ENCODE data around the gene ALDH3B1. TPM values are rescaled to one million over a fixed set of nuclear protein-coding genes. Genes with fewer than 3 reads are reported as not detected.

The ALDH3B1 gene
- total and polyA plus RNA-seq, 9 of the 15 experiments (the other 6 are each of a cell fraction or from before 2014, with no cell fraction given) = 0.01 to 0.35 (median 0.07) TPM; not detected in 2

GRCh38 chr11:68051191-68052136 is 41.3 kb downstream of the ALDH3B1 start (continued):
- TF ChIP-seq CHD7 (IDR thresholded peaks at IDR 0.05; ENCODE audit: low read depth, low read length) = peak; percentile 17
- TF ChIP-seq MAX (CRISPR knock-in tag; IDR thresholded peaks at IDR 0.05) = no peak

Measured in K562 (cell line).